HEK293 (cell line): ENCODE data around the gene MORN1.

Source experiments
- CTCF ChIA-PET: fragments of 350-600 bp; formaldehyde crosslinking; extraction: SDS; loops from one replicate; lab custom pipeline; 2021; ENCODE audit warnings: antibody characterized with exemption; lab: Yijun Ruan, JAX
- POLR2A ChIA-PET: fragments of 300-600 bp; formaldehyde crosslinking; extraction: SDS; loops from one replicate; lab custom pipeline; 2020; ENCODE audit warnings: antibody characterized with exemption, inconsistent platforms; lab: Yijun Ruan, JAX
- H3K27ac ChIP-seq: fragments of 200-500 bp; sonication (Bioruptor generic); 2 replicates; pipeline ENCODE4 v1.5.1; 2014; ENCODE audit warnings: low read depth, low read length, control low read depth, inconsistent platforms; ENCODE audit errors: extremely low read depth
- H3K36me3 ChIP-seq, 2 experiments: fragments of 200-500 bp in 1 of 2; sonication (Bioruptor generic) in 1 of 2; 1 replicate in 1 of 2; 2 replicates in 1 of 2; pipeline ENCODE4 v1.5.1; 2014 to 2017; ENCODE audit warnings: inconsistent platforms in 2 of 2, low read length in 2 of 2; ENCODE audit not compliant: control insufficient read depth in 2 of 2, insufficient read depth in 1 of 2
- H3K4me1 ChIP-seq: fragments of 200-500 bp; sonication (Bioruptor generic); 2 replicates; pipeline ENCODE4 v1.5.1; 2014; ENCODE audit warnings: mild to moderate bottlenecking, low read length, inconsistent platforms; ENCODE audit not compliant: control insufficient read depth, insufficient read depth
- H3K4me3 ChIP-seq: 2 replicates; pipeline ENCODE4 v1.5.1; 2011; ENCODE audit warnings: low read depth, mild to moderate bottlenecking, control low read depth, low read length, moderate library complexity
- H3K9me3 ChIP-seq: fragments of 200-500 bp; sonication (Bioruptor generic); 2 replicates; pipeline ENCODE4 v1.5.1; 2014; ENCODE audit warnings: low read depth, low read length, inconsistent platforms; ENCODE audit not compliant: control insufficient read depth, insufficient read depth
- GLIS2 ChIP-seq: fragments of 450-650 bp; formaldehyde crosslinking; IDR thresholded peaks from 2 replicates; pipeline ENCODE4 v1.5.1; 2016; ENCODE audit warnings: missing biosample characterization, missing genetic modification characterization
- KLF1 ChIP-seq: fragments of 450-650 bp; formaldehyde crosslinking; IDR thresholded peaks from 2 replicates; pipeline ENCODE4 v1.5.1; 2016; ENCODE audit warnings: missing biosample characterization, missing genetic modification characterization
- OVOL3 ChIP-seq: fragments of 450-650 bp; formaldehyde crosslinking; IDR thresholded peaks from 2 replicates; pipeline ENCODE4 v1.5.1; 2016; ENCODE audit warnings: missing biosample characterization, missing genetic modification characterization
- REST ChIP-seq: fragments of 450-650 bp; formaldehyde crosslinking; IDR thresholded peaks from 2 replicates; pipeline ENCODE4 v1.5.1; 2016; ENCODE audit warnings: missing biosample characterization, missing genetic modification characterization
- SP2 ChIP-seq: fragments of 450-650 bp; formaldehyde crosslinking; IDR thresholded peaks from 2 replicates; pipeline ENCODE4 v1.5.1; 2016; ENCODE audit warnings: missing biosample characterization, missing genetic modification characterization
- ZBTB6 ChIP-seq: fragments of 450-650 bp; formaldehyde crosslinking; IDR thresholded peaks from 2 replicates; pipeline ENCODE4 v1.5.1; 2017; ENCODE audit warnings: missing biosample characterization, missing genetic modification characterization
- ZBTB7A ChIP-seq: fragments of 450-650 bp; formaldehyde crosslinking; IDR thresholded peaks from 2 replicates; pipeline ENCODE4 v1.5.1; 2016; ENCODE audit warnings: low read depth, missing biosample characterization, missing genetic modification characterization
- ZFHX2 ChIP-seq: fragments of 450-650 bp; formaldehyde crosslinking; conservative IDR thresholded peaks from 2 replicates; pipeline ENCODE4 v1.5.1; 2016; ENCODE audit warnings: missing biosample characterization, missing genetic modification characterization
- ZFP69B ChIP-seq: fragments of 450-650 bp; formaldehyde crosslinking; IDR thresholded peaks from 2 replicates; pipeline ENCODE4 v1.5.1; 2016; ENCODE audit warnings: missing biosample characterization, missing genetic modification characterization
- ZNF148 ChIP-seq: fragments of 450-650 bp; formaldehyde crosslinking; IDR thresholded peaks from 2 replicates; pipeline ENCODE4 v1.5.0; 2017; ENCODE audit warnings: missing biosample characterization, missing genetic modification characterization, borderline replicate concordance
- ZNF174 ChIP-seq: fragments of 450-650 bp; formaldehyde crosslinking; IDR thresholded peaks from 2 replicates; pipeline ENCODE4 v1.5.0; 2017; ENCODE audit warnings: missing biosample characterization, mild to moderate bottlenecking, missing genetic modification characterization
- ZNF211 ChIP-seq: fragments of 450-650 bp; formaldehyde crosslinking; IDR thresholded peaks from 2 replicates; pipeline ENCODE4 v1.5.1; 2016; ENCODE audit warnings: low read depth, missing biosample characterization, missing genetic modification characterization
- ZNF24 ChIP-seq: fragments of 450-650 bp; formaldehyde crosslinking; IDR thresholded peaks from 2 replicates; pipeline ENCODE4 v1.5.1; 2016; ENCODE audit warnings: missing biosample characterization, missing genetic modification characterization
- ZNF266 ChIP-seq: fragments of 450-650 bp; formaldehyde crosslinking; IDR thresholded peaks from 2 replicates; pipeline ENCODE4 v1.5.1; 2016; ENCODE audit warnings: missing biosample characterization, missing genetic modification characterization, low read depth
- ZNF292 ChIP-seq: fragments of 450-650 bp; formaldehyde crosslinking; IDR thresholded peaks from 2 replicates; pipeline ENCODE4 v1.5.1; 2016; ENCODE audit warnings: low read depth, missing biosample characterization, missing genetic modification characterization, borderline replicate concordance
- ZNF302 ChIP-seq: fragments of 450-650 bp; formaldehyde crosslinking; IDR thresholded peaks from 2 replicates; pipeline ENCODE4 v1.5.1; 2016; ENCODE audit warnings: missing biosample characterization, missing genetic modification characterization, low read depth
- ZNF433 ChIP-seq: fragments of 450-650 bp; formaldehyde crosslinking; IDR thresholded peaks from 2 replicates; pipeline ENCODE4 v1.5.1; 2016; ENCODE audit warnings: missing biosample characterization, missing genetic modification characterization, low read depth
- ZNF560 ChIP-seq: fragments of 450-650 bp; formaldehyde crosslinking; IDR thresholded peaks from 2 replicates; pipeline ENCODE4 v1.5.1; 2017; ENCODE audit warnings: missing biosample characterization, missing genetic modification characterization, borderline replicate concordance
- ZNF692 ChIP-seq: fragments of 450-650 bp; formaldehyde crosslinking; IDR thresholded peaks from 2 replicates; pipeline ENCODE4 v1.5.1; 2016; ENCODE audit warnings: missing biosample characterization, missing genetic modification characterization
- ZNF776 ChIP-seq: fragments of 450-650 bp; formaldehyde crosslinking; IDR thresholded peaks from 2 replicates; pipeline ENCODE4 v1.5.0; 2017; ENCODE audit warnings: missing biosample characterization, missing genetic modification characterization, borderline replicate concordance
- ZSCAN30 ChIP-seq: fragments of 450-650 bp; IDR thresholded peaks from 2 replicates; pipeline ENCODE4 v1.5.1; 2018; ENCODE audit warnings: missing biosample characterization, mild to moderate bottlenecking, missing genetic modification characterization, moderate library complexity
- TF ChIP-seq, protein P1 (sequence below): fragments of 450-650 bp; formaldehyde crosslinking; IDR thresholded peaks from 2 replicates; pipeline ENCODE4 v1.5.1; 2016; ENCODE audit warnings: missing biosample characterization, missing genetic modification characterization
- TF ChIP-seq, protein P2 (sequence below): fragments of 450-650 bp; IDR thresholded peaks from 2 replicates; pipeline ENCODE4 v1.5.1; 2018; ENCODE audit warnings: missing biosample characterization, mild to moderate bottlenecking, missing genetic modification characterization

MORN1 gene

DNA sequence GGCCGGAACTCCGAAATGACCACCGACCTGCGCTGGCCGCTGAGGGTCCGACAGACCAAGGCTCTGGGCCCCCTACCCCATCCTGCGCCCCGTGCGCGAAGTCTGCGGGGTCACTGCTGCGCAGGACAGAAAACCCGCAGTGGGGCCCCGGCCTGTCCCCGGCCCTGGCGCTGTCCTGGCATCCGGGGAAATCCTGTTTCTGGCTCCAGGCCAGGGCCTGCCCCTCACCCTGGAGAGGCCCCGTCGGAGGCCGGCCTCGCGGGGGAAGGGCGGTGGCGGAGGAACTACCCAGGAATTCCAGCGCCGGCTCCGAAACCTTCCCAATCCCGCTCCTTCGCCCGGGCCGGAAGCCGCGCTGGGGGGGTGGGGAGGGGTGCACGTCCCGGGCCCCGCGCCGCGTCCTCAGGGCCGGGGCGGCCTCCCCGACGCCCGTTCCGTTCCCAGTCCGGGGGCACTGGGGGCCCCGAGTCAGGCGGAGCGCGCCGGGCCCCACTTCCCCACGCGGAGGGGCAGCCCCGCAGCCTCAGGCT lies 77.0 kb downstream of the MORN1 start (continued):
- peak; percentile 75 for TF ChIP-seq ZBTB6 (tag by site-specific recombination)
- no peak for TF ChIP-seq OVOL3
- TF ChIP-seq ZNF692 (tag by site-specific recombination) = 0 out of 2 replicates have a peak, but pooled peaks have one; percentile 50

DNA sequence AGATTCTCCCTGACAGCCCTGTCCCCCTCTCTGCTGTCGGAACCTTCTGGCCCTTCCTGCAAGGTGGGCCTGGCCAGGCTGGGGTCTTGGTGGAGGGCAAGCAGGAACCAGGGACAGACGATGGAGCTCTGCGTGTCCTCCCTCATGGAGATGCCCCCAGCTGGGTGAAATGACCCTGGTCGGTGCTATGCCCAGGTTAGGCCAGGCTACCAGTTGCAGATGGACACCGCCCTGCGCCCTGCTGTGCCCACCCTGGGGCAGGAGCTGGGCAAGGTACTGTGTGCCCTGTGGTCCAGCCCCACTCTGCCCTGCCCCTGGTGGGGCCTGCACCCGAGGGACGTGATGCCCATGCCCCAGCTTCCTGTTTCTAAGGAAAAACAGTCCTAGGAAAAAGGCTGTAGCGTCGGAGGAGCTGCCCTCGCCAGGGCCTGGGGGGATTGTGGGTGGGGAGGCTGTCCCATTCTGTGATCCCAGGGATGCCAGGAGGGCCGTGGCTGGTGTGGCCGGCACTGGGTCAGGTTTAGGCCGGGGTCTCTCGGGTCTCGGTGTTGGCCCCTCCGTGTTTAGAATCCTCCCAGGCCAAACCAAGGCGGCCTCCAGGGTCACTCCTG lies 77.6 kb downstream of the MORN1 start:
- Histone ChIP-seq H3K36me3 (peaks cover 0 to 10% of the 10 kb centered on the region in 2 experiments; a peak in 1 of 3 replicates), H3K27ac (no peak overlapping the region; the same call in 1 of the 2 replicates), H3K9me3 (no peaks in the 10 kb centered on the region), H3K4me3 (peak overlapping the region; percentile 48), H3K4me1 (peaks cover 13% of the 10 kb centered on the region)
- ChIA-PET CTCF (no interaction called here), POLR2A (interaction anchor here (0.8 to 1.5 kb wide), 2 partner anchors 82 to 86 kb away, joined by 3 to 4 read pairs; no protein-coding TSS in a partner anchor)
- TF ChIP-seq ZNF24 (tag by site-specific recombination) (no peak), ZNF302 (tag by site-specific recombination) (no peak), ZSCAN30 (tag by site-specific recombination) (no peak), ZNF776 (tag by site-specific recombination) (no peak), ZFP69B (no peak), GLIS2 (tag by site-specific recombination) (peak; percentile 68), ZNF211 (tag by site-specific recombination) (no peak), ZFHX2 (tag by site-specific recombination) (peak; percentile 5; the same call in 1 of the 2 replicates), ZBTB7A (no peak), ZNF266 (tag by site-specific recombination) (no peak), ZNF560 (tag by site-specific recombination) (no peak), ZNF433 (tag by site-specific recombination) (no peak), ZNF292 (no peak), KLF1 (tag by site-specific recombination) (no peak), ZNF174 (tag by site-specific recombination) (no peak), REST (tag by site-specific recombination) (no peak), SP2 (0 out of 2 replicates have a peak, but pooled peaks have one; percentile 4), ZNF148 (tag by site-specific recombination) (no peak)
- TF ChIP-seq, protein P1, sequence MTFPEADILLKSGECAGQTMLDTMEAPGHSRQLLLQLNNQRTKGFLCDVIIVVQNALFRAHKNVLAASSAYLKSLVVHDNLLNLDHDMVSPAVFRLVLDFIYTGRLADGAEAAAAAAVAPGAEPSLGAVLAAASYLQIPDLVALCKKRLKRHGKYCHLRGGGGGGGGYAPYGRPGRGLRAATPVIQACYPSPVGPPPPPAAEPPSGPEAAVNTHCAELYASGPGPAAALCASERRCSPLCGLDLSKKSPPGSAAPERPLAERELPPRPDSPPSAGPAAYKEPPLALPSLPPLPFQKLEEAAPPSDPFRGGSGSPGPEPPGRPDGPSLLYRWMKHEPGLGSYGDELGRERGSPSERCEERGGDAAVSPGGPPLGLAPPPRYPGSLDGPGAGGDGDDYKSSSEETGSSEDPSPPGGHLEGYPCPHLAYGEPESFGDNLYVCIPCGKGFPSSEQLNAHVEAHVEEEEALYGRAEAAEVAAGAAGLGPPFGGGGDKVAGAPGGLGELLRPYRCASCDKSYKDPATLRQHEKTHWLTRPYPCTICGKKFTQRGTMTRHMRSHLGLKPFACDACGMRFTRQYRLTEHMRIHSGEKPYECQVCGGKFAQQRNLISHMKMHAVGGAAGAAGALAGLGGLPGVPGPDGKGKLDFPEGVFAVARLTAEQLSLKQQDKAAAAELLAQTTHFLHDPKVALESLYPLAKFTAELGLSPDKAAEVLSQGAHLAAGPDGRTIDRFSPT (tag by site-specific recombination) = peak; percentile 90
- TF ChIP-seq, protein P2, sequence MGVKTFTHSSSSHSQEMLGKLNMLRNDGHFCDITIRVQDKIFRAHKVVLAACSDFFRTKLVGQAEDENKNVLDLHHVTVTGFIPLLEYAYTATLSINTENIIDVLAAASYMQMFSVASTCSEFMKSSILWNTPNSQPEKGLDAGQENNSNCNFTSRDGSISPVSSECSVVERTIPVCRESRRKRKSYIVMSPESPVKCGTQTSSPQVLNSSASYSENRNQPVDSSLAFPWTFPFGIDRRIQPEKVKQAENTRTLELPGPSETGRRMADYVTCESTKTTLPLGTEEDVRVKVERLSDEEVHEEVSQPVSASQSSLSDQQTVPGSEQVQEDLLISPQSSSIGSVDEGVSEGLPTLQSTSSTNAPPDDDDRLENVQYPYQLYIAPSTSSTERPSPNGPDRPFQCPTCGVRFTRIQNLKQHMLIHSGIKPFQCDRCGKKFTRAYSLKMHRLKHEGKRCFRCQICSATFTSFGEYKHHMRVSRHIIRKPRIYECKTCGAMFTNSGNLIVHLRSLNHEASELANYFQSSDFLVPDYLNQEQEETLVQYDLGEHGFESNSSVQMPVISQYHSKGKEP (tag by site-specific recombination) = no peak
